Testis (tissue), 2 donors: ENCODE results near the gene HSP90AB1.

ENCODE experiments used
- CTCF ChIP-seq, 3 experiments: fragments of 450-650 bp in 2 of 3; fragments of 200-600 bp in 1 of 3; sonication (generic) in 1 of 3; IDR thresholded peaks; one replicate each; pipeline ENCODE4 v1.5.1; 2016 to 2019; ENCODE audit warnings: antibody characterized with exemption in 3 of 3, mild to moderate bottlenecking in 2 of 3, moderate library complexity in 1 of 3
- POLR2A ChIP-seq: fragments of 450-650 bp; IDR thresholded peaks from one replicate; pipeline ENCODE4 v1.6.1; 2017; ENCODE audit warnings: antibody characterized with exemption, mild to moderate bottlenecking, moderate library complexity

GRCh38 chr6:44199883-44200282, 47.0 kb upstream of the HSP90AB1 start:
- no peak for TF ChIP-seq CTCF (IDR thresholded peaks at IDR 0.05)
- no peak for TF ChIP-seq POLR2A
